GM18868 (cell line): Measurements from ENCODE around the gene CSDE1.

Experiments
- ATAC-seq: cut with Tn5 transposase; IDR thresholded peaks from one replicate; pipeline ENCODE4 v1.9.1; 2021; ENCODE audit warnings: mild to moderate bottlenecking, moderate library complexity; ENCODE audit not compliant: unreplicated experiment

The CSDE1 gene

DNA sequence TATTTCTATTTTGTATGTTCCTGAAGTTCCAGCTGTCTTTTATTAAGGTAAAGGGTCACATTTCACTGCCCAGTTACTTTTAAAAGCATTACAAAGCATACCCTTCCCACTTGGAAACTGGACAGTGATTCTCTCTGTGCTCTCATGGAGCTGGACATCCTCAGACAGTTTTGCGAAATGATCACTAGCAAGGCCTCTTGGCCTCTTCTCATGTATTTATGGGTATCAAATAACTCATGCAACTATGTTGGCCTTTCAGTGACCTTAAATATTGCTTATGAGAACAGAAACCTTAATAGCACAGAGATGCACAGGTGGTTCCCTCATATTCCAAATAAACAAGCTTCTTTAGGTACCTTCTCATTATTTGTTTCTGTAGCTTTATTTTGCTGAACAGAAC, 54.5 kb downstream of the CSDE1 start:
- ATAC-seq, result no peak

DNA sequence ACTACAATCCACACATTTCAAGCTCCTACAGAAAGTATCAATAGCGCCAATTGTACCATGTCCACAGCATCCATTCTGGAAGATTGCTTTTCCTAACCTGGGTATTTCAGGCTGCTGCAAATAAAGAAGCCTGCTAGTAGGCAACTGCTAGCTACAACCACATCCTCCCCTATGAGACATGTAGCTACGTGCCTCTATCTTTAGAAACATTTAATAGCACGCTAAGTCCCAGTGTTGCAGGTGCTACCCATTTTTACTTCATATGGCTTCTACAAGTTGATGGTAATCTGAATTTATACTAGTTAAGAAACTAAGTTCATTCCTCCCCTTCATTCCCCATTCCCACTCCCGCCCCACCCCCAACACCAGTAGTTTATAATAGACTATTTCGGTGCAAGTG, 55.0 kb downstream of the CSDE1 start:
- peak; percentile 88 for ATAC-seq

DNA sequence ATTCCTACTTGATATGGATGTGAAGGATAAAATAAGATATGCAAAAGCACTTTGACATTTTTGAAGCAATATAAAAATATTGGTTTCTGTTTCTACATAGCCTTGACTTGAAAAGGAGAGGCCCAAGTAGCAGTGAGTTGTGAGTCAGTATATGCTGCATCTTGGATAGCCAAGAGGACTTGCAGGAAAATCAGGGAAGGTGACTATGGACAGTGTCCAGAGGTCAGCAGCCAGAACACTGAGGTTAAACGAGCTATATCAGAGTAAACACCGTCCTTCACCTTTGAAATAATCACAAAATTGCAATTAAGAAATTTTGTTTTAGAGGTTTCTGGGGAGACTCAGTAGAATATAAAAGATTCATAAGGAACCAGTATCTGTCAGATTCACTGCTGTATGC, 55.9 kb downstream of the CSDE1 start:
- ATAC-seq, result no peak

DNA sequence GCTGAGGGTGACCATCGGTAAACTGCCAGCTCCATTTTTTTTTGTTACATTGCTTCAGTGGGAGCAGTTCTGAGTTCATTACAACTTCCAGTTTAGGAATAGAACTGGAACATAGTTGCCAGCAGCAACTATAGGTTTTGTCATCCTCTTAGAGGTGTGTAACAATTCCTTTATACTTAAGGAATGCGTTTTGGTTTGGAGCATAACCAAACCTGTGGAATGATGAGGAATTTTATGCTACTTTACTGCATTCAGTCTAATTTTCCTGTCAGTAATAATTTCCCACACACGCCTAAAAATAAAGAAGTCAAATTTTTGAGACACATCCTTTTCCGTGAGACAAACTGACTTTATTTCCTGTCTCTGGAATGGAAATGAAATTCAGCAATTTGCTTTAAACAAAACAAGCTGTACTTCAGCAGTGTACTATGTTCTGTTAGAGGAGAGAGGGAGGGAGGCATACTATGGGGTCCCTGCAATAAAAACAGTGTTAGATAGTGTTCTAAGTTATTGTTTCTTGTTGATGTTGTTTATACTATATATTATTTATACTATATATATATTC, 57.7 kb downstream of the CSDE1 start:
- no peak for ATAC-seq

DNA sequence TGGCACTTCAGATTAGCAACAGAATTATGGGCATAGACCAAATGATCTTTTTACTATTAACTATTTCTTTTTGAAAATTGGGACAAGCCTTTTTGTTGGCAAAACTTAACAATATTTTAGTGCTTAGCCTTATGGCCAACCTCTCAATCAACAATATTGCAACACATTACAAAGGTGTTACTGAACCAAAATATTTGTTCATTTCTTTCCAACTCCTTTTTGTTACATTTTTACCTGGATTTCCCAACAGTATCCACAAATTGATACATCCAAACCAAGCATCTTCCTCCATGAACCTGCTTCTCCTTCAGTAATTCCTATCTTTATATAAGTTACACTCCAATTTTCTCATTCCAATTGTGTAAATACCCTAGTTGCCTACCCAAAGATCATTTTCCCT, 61.0 kb downstream of the CSDE1 start:
- no peak for ATAC-seq

DNA sequence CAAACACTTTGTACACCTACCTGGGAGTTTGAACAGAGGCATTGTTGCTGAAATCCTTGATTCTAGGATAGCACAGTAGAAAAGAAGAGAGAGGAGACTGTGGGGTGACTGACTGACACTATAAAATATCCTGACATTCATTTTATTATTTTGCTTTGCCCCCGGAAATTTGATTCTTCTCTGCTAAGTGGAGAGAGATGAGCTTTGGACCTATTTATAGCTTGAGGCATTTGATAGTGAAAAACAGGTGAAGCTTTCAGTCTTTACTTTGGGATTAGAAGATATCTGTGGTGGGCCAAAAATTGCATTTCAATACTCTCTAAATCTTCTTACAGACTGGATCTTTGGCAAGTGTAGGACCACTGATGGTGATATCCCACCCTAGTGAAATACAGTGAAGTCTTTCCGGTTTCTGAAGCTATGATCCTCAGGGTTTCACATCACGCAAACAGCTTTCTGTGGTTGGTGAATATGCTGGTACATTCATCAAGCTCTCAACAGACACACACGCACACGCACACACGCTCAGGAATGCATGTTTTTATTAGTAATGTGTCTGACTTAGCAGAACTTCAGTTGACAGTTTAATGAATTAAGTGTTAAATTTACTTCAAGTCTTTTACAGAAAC, 62.2 kb downstream of the CSDE1 start, which contains the start of gene AMPD1:
Gene AMPD1 (minus strand): TSS at position 117 of the 629 bp plus-strand sequence. CDS start 75 bp downstream, at position 42.
- ATAC-seq, result no peak

DNA sequence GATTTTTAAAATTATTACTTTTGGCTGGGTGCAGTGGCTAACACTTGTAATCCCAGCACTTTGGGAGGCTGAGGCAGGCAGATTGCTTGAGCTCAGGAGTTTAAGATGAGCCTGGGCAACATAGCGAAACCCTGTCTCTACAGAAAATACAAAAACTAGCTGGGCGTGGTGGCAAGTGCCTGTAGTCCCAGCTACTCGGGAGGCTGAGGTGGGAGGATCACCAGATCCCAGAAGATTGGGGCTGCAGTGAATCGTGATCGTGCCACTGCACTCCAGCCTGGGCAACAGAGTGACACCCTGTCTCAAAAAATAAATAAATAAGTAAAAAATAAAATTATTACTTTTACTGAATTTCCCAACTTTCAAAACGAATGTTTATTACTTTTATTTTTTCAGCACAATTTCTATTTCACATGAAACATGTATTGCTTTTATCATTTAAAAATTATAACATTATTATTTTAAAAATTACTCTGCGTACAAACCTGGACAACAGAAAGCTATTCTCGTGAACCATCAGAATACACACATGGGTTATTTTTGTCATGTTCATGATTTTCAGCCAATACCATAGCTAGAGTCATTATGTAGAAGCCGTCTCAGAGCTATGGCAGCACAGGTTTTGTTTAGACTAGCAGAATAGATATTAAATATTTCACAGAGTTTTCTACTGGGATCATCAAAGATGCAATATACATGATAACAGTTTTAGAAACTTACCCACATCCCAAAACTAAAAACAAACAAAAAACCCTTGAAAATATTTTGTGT, 63.1 kb downstream of the CSDE1 start:
- ATAC-seq, result no peak

DNA sequence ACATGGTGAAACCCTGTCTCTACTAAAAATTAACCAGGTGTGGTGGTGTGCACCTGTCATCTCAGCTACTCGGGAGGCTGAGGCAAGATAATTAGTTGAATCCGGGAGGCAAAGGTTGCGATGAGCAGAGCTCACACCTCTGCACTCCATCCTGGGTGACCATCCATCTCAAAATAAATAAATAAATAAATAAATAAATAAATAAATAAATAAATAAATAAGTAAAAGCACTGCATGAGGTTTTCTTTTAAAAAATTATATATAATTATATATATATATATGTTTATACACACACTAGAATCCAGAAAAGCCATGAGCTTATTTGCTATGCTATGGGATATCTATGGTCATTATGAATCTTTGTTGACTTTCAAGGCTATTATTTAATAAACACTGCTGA, 64.8 kb downstream of the CSDE1 start:
- ATAC-seq, result no peak

DNA sequence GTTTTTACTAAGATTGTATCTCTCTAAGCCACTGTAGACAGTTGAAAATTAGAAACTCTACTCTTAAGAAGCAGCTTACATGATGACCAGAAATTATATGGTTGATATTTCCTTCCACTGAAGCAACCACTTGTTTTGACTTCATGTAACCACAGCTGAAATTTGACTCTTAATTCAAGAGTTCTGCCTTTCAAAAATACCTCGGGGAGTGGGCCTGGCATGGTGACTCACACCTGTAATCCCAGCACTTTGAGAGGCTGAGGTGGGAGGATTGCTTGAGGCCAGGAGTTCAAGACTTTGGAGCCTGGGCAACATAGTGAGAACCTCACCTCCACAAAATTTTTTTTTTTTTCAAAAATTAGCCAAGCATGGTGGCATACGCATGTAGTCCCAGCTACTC, 66.7 kb downstream of the CSDE1 start:
- no peak for ATAC-seq

DNA sequence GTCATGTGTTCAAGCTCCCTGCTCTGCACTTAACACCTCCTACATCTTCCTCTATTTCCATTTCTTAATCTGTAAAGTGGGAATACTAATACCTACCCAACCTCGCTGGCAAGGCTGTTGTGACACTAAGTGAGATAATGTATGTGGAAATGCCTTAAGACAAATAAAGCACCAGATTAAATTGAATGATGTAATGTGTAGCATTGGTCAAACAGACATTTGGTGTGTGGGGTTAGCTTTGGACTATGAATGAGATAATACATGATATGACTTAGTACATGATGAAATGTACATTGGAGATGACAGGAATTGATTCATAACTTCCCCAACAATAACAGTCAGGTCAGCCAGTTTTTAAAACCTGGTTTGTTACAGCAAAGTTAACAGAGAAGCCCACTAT, 67.6 kb downstream of the CSDE1 start:
- no peak for ATAC-seq

DNA sequence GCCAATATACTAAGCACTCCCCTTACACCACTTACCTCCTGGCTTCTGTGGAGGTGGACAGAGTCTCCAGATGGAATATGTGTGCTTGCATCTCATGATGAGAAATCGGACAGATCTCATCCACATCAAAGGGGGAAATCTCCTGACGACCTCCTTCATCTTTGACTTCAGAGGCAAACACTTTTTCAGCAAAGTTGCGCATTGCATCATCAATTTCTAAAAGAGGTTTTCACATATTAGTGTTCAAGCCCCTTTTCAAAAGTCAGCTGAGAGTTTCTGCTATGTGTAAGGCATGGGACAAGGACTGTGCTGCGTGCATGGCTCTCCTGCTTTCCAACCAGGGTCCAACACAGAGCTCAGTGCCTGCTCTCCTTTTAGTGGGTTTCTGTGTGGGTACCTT, 69.3 kb downstream of the CSDE1 start:
- no peak for ATAC-seq

DNA sequence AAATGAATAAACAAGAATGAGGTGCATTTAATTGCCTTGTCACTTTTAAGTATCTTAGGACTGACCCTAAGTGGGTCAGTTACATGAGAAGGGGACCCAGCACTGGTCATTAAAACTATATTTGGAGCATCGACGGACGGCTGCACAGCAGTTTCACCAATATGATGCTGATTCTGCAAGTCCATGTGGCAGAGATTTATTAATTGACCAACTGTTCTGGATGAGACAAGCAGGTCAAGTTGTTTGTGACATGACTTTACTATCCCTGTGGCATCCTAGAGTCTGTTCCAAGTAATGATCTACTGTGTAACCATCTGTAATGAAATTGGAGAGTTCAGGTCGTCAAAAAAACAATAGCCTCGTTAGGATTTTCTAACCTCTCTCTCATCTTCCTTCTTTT, 71.9 kb downstream of the CSDE1 start:
- ATAC-seq, result no peak

DNA sequence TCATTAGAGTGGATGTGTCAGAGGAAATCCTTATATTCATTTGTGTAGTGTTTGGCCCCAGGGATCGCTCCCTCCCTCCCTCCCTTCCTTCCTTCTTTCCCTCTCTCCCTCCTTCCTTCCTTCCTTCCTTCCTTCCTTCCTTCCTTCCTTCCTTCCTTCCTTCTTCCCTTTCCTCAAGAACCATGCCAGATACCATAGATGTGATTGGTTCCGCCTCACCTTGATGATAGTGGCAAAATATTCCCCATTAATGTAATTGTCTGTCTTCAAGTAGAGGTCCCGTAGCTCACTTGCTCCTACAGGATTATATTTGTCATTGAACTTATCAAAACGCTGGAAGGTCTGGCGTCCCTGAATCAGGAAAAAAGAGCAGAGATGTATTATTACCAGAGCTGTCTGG, 80.1 kb downstream of the CSDE1 start:
- no peak for ATAC-seq

DNA sequence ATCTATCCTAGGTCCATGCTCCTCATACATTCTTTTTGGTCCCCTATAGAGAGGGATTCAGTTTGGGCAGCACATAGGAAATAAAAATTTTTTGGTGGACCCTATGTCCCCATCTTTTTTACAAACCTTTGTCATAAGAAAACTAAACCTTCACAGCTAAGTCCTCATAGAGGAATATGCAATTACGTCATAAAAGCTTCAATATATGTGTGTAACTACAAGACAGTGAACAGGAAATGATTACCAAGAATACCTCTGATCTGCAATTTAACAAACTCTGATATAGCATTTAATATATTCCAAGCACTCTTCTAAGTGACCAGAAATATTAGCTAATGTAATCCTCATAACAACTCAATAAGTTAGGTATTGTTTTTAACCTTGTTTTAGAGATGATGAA, 81.7 kb downstream of the CSDE1 start:
- no peak for ATAC-seq

DNA sequence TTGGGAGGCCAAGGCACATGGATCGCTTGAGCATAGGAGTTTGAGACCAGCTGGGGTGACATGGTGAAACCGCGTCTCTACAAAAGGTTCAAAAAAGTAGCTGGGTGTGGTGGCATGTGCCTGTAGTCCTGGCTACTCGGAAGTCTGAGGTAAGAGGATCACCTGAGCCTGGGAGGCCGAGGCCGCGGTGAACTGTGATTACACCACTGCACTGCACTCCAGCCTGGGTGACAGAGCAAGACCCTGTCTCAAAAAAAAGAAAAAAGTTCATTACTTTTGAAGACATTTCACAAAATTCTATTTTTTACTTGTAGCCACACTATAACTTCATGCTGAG, 85.9 kb downstream of the CSDE1 start:
- ATAC-seq, result no peak

DNA sequence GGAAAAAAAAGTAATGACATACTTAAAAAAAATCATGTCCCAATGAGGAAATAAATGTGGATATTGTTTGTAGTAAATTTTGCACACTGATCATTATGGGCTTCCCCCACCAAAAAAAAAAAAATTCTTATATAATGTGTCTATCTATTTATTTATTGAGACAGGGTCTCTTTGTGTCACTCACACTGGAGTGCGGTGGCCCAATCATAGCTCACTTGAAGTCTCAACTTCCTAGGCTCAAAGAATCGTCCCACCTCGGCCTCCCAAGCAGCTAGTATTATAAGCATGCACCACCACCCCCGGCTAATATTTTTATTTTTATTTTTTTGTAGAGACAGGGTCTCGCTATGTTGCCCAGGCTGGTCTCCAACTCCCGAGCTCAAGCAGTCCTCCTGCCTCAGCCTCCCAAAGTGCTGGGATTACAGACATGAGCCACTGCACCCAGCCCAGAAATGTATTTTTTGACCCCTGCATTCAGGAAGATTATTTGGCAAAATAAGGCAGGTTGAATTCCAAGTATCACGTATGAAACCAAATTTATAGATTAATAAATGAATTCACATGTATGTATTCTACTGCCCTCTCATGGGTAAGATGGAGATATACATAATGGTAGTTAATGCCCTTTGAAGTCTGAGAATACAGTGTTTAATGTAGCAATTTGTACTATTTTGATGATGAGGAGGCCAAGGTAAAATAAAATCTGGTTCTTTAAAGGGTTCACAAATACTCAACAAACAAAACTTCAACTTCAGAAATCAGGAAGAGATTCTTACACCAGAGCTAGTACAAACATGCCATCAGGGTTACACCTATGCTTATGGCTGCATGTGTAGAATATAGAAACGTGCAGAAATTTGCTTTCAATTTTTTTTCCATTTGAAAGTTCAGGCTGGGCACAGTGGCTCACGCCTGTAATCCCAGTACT, 86.5 kb downstream of the CSDE1 start:
- no peak for ATAC-seq

DNA sequence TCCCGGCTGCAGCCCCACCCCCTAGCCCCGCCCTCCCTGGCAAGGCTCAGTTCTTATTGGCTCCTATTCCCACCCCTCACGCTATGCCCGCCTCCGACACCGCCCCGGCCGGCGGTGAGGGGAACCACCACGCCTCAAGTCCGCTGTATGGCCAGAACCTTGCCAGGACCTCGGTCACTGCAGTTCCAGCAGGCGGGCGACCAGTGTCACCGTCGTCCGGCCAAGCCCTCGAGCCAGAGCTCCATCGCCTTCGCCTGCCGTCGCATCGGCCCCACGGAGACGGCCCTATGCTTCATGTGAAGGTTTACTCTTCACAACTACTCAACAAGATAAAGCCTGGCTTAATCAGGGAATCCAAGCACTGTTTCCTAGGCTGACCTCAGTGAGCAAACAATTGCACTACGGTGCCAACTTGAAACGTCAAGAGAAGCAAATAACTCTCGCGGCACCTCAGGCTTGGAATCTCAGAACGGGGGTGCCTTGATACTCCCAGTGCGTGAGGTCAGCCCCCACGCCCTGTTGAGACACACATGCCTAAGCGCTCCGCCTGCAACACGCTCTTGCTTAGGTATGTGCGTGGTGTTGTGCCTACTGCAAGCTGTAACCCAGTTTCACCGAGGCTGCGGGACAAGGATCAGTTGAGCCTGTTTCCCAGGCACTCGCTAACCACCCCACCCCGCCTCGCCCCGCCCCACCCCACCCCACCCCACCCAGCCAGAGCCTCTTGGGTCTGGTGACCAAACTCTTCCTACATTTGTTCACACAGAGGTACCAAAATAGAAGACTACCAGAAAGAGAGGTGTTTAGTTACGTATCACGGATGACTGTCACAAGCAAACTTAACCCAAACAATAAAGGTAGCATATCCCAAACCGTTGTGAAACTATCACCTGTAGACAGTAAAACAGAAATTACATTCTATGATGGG, 87.4 kb downstream of the CSDE1 start:
- ATAC-seq, result peak; percentile 98

DNA sequence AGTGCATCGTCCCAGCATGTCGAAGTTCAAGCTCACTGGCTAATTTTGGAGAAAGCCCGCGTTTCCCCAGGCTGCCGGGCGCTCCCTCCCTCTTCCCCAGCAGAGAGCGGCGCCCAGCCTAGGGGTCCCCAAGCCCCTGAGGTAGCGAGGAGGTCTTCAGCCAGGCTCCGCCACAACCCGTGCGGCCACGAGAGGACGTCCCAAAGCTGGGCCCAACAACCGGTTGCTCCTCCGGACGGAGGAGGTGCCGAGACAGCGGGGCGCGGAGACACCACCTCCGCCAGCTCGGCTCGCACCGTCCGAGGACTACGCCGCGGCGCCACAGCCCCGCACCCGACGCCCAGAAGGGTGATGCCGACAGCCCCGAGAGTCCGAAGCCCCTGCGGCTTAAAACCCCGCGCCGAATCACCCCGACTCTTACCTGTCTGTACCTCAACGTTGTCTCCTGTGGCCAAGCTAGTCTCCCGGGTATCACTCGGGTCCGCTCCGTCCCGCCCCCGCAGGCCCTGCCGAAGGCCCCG, 88.2 kb downstream of the CSDE1 start, which contains the start of gene DENND2C:
Gene DENND2C (minus strand): TSS at position 488 of the 521 bp plus-strand sequence. CDS start 44,065 bp downstream, outside the sequence.
- ATAC-seq, result peak; percentile 63

DNA sequence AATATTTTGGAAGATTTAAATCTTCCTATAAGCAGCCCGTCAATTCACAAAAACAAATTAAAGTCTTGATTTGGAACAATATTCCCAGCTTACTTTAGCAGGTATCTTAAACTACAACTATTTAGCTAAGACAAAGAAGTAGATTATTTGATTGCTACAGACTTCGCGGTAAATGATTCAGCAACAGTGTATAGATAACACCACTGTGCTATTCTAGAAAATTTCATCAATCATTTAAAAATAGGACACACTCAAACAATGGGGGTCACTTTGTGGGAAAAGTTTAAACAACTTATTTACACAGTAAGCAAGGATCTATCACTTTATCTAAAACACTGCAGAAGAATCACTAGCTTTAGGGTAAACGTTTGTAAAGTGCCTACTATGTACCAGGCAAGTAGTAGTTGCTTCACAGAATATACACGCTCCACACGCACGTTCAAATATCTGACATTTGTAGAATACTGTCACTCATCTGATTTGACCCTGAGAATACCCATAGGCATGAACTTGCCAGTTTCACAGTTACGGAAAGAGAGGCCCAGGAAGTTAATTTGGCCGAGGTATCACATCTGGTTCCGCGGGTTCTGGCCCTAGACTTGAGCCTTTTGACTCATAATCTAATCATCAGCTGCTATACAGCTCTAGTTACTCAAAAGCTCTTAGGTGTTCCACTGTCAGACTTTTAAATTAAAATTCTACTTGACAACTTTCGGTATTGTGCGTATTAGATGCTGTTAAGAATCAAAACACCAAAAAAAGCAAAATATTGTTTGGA, 88.8 kb downstream of the CSDE1 start:
- no peak for ATAC-seq
